Measurements from ENCODE around the gene DHX34. TPM values are rescaled to one million over a fixed set of nuclear protein-coding genes. Genes with fewer than 3 reads are reported as not detected.

Gene DHX34
- polyA plus RNA-seq, 3 donors = 3.4 to 34.4 (median 3.8) TPM

DNA sequence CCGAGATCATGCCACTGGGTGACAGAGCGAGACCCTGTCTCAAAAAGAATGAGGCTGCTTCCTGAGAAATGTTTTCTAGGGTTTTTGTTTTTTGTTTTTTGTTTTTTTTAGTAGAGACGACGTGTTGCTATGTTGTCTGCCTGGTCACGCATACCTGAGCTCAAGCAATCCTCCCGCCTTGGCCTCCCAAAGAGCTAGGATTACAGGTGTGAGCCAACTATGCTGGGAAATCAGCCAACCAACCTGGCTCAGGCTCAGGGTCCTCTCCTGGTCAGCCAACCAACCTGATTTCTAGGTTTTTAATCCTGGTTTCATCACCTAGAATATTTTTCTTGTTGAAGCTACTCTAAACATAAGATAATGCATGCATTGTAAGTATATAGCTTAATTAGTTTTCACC is 7.8 kb downstream of the DHX34 start:
- Histone ChIP-seq H3K4me2 (replicated peaks; ENCODE audit: extremely low read depth, low read length, poor library complexity, severe bottlenecking) (no peak overlapping the region), H3K27ac (ENCODE audit: low read depth in 1 of 2, low read length in 2 of 2) (no peak overlapping the region), H3K36me3 (replicated peaks in 1 of 2; ENCODE audit: control insufficient read depth in 1 of 2, insufficient read depth in 2 of 2, low read length in 2 of 2) (peaks cover 82 to 99% of the 10 kb centered on the region in 2 donors), H3K79me2 (ENCODE audit: insufficient read depth, low read length) (peaks cover 27% of the 10 kb centered on the region), H4K20me1 (ENCODE audit: insufficient read depth, low read length) (no peaks in the 10 kb centered on the region), H2AFZ (ENCODE audit: insufficient read depth, low read depth, low read length, poor library complexity, severe bottlenecking) (no peak overlapping the region), H3K4me1 (ENCODE audit: control insufficient read depth in 1 of 2, insufficient read depth in 2 of 2, low read length in 2 of 2) (peaks cover 2 to 7% of the 10 kb centered on the region in 2 donors), H3K27me3 (ENCODE audit: control insufficient read depth in 2 of 2, insufficient read depth in 2 of 2, low read length in 2 of 2) (no peaks in the 10 kb centered on the region), H3K9me3 (replicated peaks in 1 of 2; ENCODE audit: control insufficient read depth in 1 of 2, insufficient read depth in 1 of 2, low read length in 2 of 2) (peaks cover 17 to 26% of the 10 kb centered on the region in 2 donors), H3K9ac (ENCODE audit: insufficient read depth, low read length, poor library complexity, severe bottlenecking) (no peak overlapping the region), H3K4me3 (replicated peaks in 1 of 3; ENCODE audit: low read depth in 2 of 3, low read length in 3 of 3) (no peak overlapping the region)
- no peak for DNase-seq
- intact Hi-C loops (cut with micrococcal nuclease) = no loop called here
- Mint-ChIP-seq H3K27me3 (ENCODE audit: low read depth in 3 of 3) (peaks cover 0 to 2% (median 0%) of the 10 kb centered on the region in 3 donors), H3K4me3 (no peak overlapping the region), H3K36me3 (peaks cover 91 to 98% of the 10 kb centered on the region in 2 donors), H3K27ac (peak overlapping the region in 1 of 7 donors; percentile 61), H3K9me3 (peaks cover 9 to 33% (median 14%) of the 10 kb centered on the region in 7 donors), H3K4me1 (peaks cover 11% of the 10 kb centered on the region)
- WGBS (ENCODE audit: insufficient coverage) = 100% methylated on average over 6 of the region's 6 CpGs
- TF ChIP-seq, protein P1, sequence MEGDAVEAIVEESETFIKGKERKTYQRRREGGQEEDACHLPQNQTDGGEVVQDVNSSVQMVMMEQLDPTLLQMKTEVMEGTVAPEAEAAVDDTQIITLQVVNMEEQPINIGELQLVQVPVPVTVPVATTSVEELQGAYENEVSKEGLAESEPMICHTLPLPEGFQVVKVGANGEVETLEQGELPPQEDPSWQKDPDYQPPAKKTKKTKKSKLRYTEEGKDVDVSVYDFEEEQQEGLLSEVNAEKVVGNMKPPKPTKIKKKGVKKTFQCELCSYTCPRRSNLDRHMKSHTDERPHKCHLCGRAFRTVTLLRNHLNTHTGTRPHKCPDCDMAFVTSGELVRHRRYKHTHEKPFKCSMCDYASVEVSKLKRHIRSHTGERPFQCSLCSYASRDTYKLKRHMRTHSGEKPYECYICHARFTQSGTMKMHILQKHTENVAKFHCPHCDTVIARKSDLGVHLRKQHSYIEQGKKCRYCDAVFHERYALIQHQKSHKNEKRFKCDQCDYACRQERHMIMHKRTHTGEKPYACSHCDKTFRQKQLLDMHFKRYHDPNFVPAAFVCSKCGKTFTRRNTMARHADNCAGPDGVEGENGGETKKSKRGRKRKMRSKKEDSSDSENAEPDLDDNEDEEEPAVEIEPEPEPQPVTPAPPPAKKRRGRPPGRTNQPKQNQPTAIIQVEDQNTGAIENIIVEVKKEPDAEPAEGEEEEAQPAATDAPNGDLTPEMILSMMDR (IDR thresholded peaks at IDR 0.05) = no peak

DNA sequence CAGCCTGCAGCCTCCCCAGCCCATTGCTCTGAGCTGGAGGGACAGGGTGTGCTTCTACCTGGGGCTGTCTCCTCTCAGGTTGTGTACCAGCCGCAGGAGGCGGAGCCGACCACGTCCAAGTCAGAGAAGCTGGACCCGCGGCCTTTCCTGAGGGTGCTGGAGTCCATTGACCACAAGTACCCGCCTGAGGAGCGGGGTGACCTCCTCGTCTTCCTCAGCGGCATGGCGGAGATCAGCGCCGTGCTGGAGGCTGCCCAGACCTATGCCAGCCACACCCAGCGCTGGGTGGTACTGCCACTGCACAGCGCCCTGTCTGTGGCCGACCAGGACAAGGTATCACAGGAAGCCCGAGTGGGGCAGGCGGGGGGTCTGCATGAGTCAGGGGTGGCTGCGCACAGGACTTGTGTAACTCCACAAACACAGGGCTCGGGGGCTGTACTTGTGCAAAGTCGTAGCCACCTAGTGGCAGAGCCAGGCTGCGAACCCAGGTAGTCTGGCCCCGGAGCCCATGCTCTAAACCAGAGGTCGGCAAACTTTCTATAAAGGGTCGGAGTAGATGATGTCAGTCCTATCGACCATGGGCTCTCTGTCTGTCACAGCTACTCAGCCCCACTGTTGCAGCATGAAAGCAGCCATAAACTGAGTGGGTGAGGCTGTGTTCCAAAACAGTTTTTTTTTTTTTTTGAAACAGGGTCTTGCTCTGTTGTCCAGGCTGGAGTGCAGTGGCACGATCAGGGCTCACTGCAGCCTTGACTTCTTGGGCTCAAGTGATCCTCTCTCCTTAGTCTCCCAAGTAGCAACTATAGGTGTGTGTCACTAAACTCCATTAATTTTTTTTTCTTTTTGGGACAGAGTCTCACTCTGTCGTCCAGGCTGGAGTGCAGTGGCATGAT is 8.9 kb downstream of the DHX34 start:
- 95% methylated on average over 28 of the region's 28 CpGs for WGBS (ENCODE audit: insufficient coverage)
- H3K79me2 ChIP-seq (ENCODE audit: insufficient read depth, low read length) = peaks cover 16% of the 10 kb centered on the region
- H3K4me2 ChIP-seq (replicated peaks; ENCODE audit: extremely low read depth, low read length, poor library complexity, severe bottlenecking) = no peak overlapping the region
- intact Hi-C loops (cut with micrococcal nuclease) = no loop called here
- peaks cover 17 to 26% of the 10 kb centered on the region in 2 donors for H3K9me3 ChIP-seq (replicated peaks in 1 of 2; ENCODE audit: control insufficient read depth in 1 of 2, insufficient read depth in 1 of 2, low read length in 2 of 2)
- H3K36me3 ChIP-seq (replicated peaks in 1 of 2; ENCODE audit: control insufficient read depth in 1 of 2, insufficient read depth in 2 of 2, low read length in 2 of 2) = peaks cover 87 to 97% of the 10 kb centered on the region in 2 donors
- Mint-ChIP-seq H3K4me1 (peaks cover 3% of the 10 kb centered on the region), H3K4me3 (no peak overlapping the region), H3K27ac (peak overlapping the region in 4 of 7 donors; percentile 21 to 50 (median 36)), H3K36me3 (peaks cover 88 to 99% of the 10 kb centered on the region in 2 donors), H3K9me3 (peaks cover 9 to 29% (median 14%) of the 10 kb centered on the region in 7 donors), H3K27me3 (ENCODE audit: low read depth in 3 of 3) (no peaks in the 10 kb centered on the region)
- H3K27me3 ChIP-seq (ENCODE audit: control insufficient read depth in 2 of 2, insufficient read depth in 2 of 2, low read length in 2 of 2) = no peaks in the 10 kb centered on the region
- H3K27ac ChIP-seq (ENCODE audit: low read depth in 1 of 2, low read length in 2 of 2) = no peak overlapping the region
- TF ChIP-seq, protein P1 (IDR thresholded peaks at IDR 0.05) = peak; percentile 7
- peak in 1 of 3 donors; percentile 9 for DNase-seq
- H3K4me3 ChIP-seq (replicated peaks in 1 of 3; ENCODE audit: low read depth in 2 of 3, low read length in 3 of 3) = no peak overlapping the region
- no peaks in the 10 kb centered on the region for H4K20me1 ChIP-seq (ENCODE audit: insufficient read depth, low read length)
- H3K4me1 ChIP-seq (ENCODE audit: control insufficient read depth in 1 of 2, insufficient read depth in 2 of 2, low read length in 2 of 2) = peaks cover 3 to 9% of the 10 kb centered on the region in 2 donors
- no peak overlapping the region for H2AFZ ChIP-seq (ENCODE audit: insufficient read depth, low read depth, low read length, poor library complexity, severe bottlenecking)
- no peak overlapping the region for H3K9ac ChIP-seq (ENCODE audit: insufficient read depth, low read length, poor library complexity, severe bottlenecking)
